SH-SY5Y (cell line): ENCODE data around the gene SH2D4B.

Experiments
- GATA2 ChIP-seq: IDR thresholded peaks from 2 replicates; pipeline ENCODE4 v1.6.1; 2011; ENCODE audit warnings: mild to moderate bottlenecking, low read depth, low read length
- GATA3 ChIP-seq: IDR thresholded peaks from 2 replicates; pipeline ENCODE4 v1.6.1; 2011; ENCODE audit warnings: low read depth, mild to moderate bottlenecking, low read length, moderate library complexity

GRCh38 chr10:80590585-80591125 lies 53.0 kb downstream of the SH2D4B start:
- TF ChIP-seq GATA3 (no peak), GATA2 (no peak)
